ENCODE data around the gene RRAGB.
"Not testable (repeated sequence)": the region's sequence is repeated elsewhere in the genome, so short reads cannot be mapped to it uniquely, and the experiment has no call there.

The RRAGB gene

DNA sequence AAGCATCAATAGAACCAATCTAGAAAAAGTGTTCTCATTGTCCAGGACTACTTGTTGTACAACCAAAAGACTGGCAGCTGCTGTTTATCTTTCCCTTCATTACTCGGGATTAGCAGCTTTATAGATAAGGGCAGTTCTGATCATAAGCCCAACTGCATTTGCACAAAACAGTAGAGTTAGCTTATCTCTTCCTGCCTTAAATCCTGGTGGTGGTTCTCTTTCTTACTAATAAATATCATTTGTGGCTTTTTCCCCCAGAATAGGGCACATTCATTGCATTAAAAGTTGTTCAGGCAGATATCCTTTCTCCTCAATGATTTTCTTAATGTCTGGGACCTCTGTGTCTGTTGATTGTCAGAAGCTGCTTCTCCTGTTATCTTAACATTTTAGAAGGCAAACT lies 20.2 kb upstream of the RRAGB start:
- Histone ChIP-seq H2AFZ (ENCODE audit: low read depth) (no peak overlapping the region), H4K20me1 (ENCODE audit: insufficient read depth) (no peaks in the 10 kb centered on the region), H3K4me3 (IDR thresholded peaks at IDR 0.05; ENCODE audit: insufficient read depth, low read depth, low read length) (no peak overlapping the region), H3K27ac (no peak overlapping the region), H3K4me1 (ENCODE audit: low read depth, poor library complexity, severe bottlenecking) (no peaks in the 10 kb centered on the region), H3K36me3 (ENCODE audit: insufficient read depth) (no peaks in the 10 kb centered on the region), H3K9ac (no peak overlapping the region), H3K79me2 (ENCODE audit: insufficient read depth, low read depth) (no peaks in the 10 kb centered on the region), H3K27me3 (ENCODE audit: insufficient read depth, low read depth) (no peaks in the 10 kb centered on the region), H3K4me2 (no peak overlapping the region)
- TF ChIP-seq, protein P1, sequence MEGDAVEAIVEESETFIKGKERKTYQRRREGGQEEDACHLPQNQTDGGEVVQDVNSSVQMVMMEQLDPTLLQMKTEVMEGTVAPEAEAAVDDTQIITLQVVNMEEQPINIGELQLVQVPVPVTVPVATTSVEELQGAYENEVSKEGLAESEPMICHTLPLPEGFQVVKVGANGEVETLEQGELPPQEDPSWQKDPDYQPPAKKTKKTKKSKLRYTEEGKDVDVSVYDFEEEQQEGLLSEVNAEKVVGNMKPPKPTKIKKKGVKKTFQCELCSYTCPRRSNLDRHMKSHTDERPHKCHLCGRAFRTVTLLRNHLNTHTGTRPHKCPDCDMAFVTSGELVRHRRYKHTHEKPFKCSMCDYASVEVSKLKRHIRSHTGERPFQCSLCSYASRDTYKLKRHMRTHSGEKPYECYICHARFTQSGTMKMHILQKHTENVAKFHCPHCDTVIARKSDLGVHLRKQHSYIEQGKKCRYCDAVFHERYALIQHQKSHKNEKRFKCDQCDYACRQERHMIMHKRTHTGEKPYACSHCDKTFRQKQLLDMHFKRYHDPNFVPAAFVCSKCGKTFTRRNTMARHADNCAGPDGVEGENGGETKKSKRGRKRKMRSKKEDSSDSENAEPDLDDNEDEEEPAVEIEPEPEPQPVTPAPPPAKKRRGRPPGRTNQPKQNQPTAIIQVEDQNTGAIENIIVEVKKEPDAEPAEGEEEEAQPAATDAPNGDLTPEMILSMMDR (conservative IDR thresholded peaks at IDR 0.05; ENCODE audit: low read depth, low read length), result no peak

GRCh38 chrX:55702671-55703070 lies 14.9 kb upstream of the RRAGB start:
- TF ChIP-seq, protein P1 (conservative IDR thresholded peaks at IDR 0.05; ENCODE audit: low read depth, low read length), result no peak
- Histone ChIP-seq H3K79me2 (ENCODE audit: insufficient read depth, low read depth) (no peaks in the 10 kb centered on the region), H3K4me2 (no peak overlapping the region), H2AFZ (ENCODE audit: low read depth) (no peak overlapping the region), H3K9ac (no peak overlapping the region), H3K4me1 (ENCODE audit: low read depth, poor library complexity, severe bottlenecking) (no peaks in the 10 kb centered on the region), H3K27ac (no peak overlapping the region), H3K4me3 (IDR thresholded peaks at IDR 0.05; ENCODE audit: insufficient read depth, low read depth, low read length) (no peak overlapping the region), H4K20me1 (ENCODE audit: insufficient read depth) (no peaks in the 10 kb centered on the region), H3K36me3 (ENCODE audit: insufficient read depth) (no peaks in the 10 kb centered on the region), H3K27me3 (ENCODE audit: insufficient read depth, low read depth) (no peaks in the 10 kb centered on the region)

GRCh38 chrX:55703436-55703835 lies 14.1 kb upstream of the RRAGB start:
- H4K20me1 ChIP-seq (ENCODE audit: insufficient read depth); H3K36me3 ChIP-seq (ENCODE audit: insufficient read depth); H3K4me1 ChIP-seq (ENCODE audit: low read depth, poor library complexity, severe bottlenecking); H3K27ac ChIP-seq; H3K4me2 ChIP-seq; H3K79me2 ChIP-seq (ENCODE audit: insufficient read depth, low read depth); H3K27me3 ChIP-seq (ENCODE audit: insufficient read depth, low read depth); H3K9ac ChIP-seq; H2AFZ ChIP-seq (ENCODE audit: low read depth); H3K4me3 ChIP-seq (IDR thresholded peaks at IDR 0.05; ENCODE audit: insufficient read depth, low read depth, low read length): not testable (repeated sequence)

GRCh38 chrX:55705066-55705465 lies 12.5 kb upstream of the RRAGB start:
- not testable (repeated sequence) for H3K27me3 ChIP-seq (ENCODE audit: insufficient read depth, low read depth); H3K9ac ChIP-seq; H3K36me3 ChIP-seq (ENCODE audit: insufficient read depth); H3K4me1 ChIP-seq (ENCODE audit: low read depth, poor library complexity, severe bottlenecking); H2AFZ ChIP-seq (ENCODE audit: low read depth); H3K79me2 ChIP-seq (ENCODE audit: insufficient read depth, low read depth); H3K4me2 ChIP-seq; H4K20me1 ChIP-seq (ENCODE audit: insufficient read depth); H3K27ac ChIP-seq; H3K4me3 ChIP-seq (IDR thresholded peaks at IDR 0.05; ENCODE audit: insufficient read depth, low read depth, low read length)

DNA sequence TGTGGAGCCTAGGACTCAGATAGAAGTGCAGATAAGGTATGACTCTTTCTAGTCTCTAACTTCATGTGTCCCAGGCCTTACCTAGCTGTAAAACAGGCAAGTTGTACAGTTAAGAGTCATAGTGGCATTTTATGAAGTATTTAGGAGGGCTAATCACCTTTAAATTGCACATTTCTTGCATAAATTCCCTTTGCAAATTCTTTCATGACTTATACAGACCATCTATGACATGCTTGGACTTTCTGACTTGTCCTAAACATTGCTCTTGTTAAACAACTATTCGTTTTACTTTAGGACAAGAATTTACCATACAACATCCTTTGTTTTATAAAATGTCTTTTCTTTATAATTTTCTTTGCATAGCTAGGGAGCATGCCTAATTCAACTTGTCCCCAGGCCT lies 7.8 kb upstream of the RRAGB start:
- Histone ChIP-seq H3K9ac (no peak overlapping the region), H3K27me3 (ENCODE audit: insufficient read depth, low read depth) (no peaks in the 10 kb centered on the region), H4K20me1 (ENCODE audit: insufficient read depth) (no peaks in the 10 kb centered on the region), H3K4me2 (no peak overlapping the region), H3K27ac (no peak overlapping the region), H3K79me2 (ENCODE audit: insufficient read depth, low read depth) (no peaks in the 10 kb centered on the region), H2AFZ (ENCODE audit: low read depth) (no peak overlapping the region), H3K4me1 (ENCODE audit: low read depth, poor library complexity, severe bottlenecking) (no peaks in the 10 kb centered on the region), H3K4me3 (IDR thresholded peaks at IDR 0.05; ENCODE audit: insufficient read depth, low read depth, low read length) (no peak overlapping the region), H3K36me3 (ENCODE audit: insufficient read depth) (no peaks in the 10 kb centered on the region)
- TF ChIP-seq, protein P1 (conservative IDR thresholded peaks at IDR 0.05; ENCODE audit: low read depth, low read length), result no peak

Measured in KMS-11 (cell line).